Central memory CD8-positive, alpha-beta T cell (primary cell): Measurements from ENCODE around the gene SDC3.
"Not testable (repeated sequence)": the region's sequence is repeated elsewhere in the genome, so short reads cannot be mapped to it uniquely, and the experiment has no call there.

Source experiments
- ATAC-seq: fragments of 150-1000 bp; cut with Tn5 transposase; replicated peaks from 2 replicates; pipeline ENCODE4 v1.10.0; 2022; ENCODE audit warnings: mild to moderate bottlenecking, moderate FRiP score, moderate number of reproducible peaks; ENCODE audit not compliant: poor library complexity, severe bottlenecking; ENCODE audit errors: extremely low read depth
- DNase-seq, 2 donors: peaks; one replicate each; pipeline ENCODE4 v3.0.0; 2021; ENCODE audit warnings: low spot score in 2 of 2
- H3K27ac Mint-ChIP-seq: one replicate; pipeline ENCODE4 v1.8.0; 2022; ENCODE audit warnings: low read depth, mild to moderate bottlenecking, moderate library complexity, mixed read lengths
- H3K27me3 Mint-ChIP-seq: one replicate; pipeline ENCODE4 v1.8.0; 2022; ENCODE audit warnings: mixed read lengths
- H3K36me3 Mint-ChIP-seq: one replicate; pipeline ENCODE4 v1.8.0; 2022; ENCODE audit warnings: mild to moderate bottlenecking, moderate library complexity, mixed read lengths; ENCODE audit not compliant: insufficient read depth
- H3K4me1 Mint-ChIP-seq: one replicate; pipeline ENCODE4 v1.8.0; 2022; ENCODE audit warnings: mixed read lengths
- H3K4me3 Mint-ChIP-seq: one replicate; pipeline ENCODE4 v1.8.0; 2022; ENCODE audit warnings: mild to moderate bottlenecking, moderate library complexity, mixed read lengths
- H3K9me3 Mint-ChIP-seq: one replicate; pipeline ENCODE4 v1.8.0; 2022; ENCODE audit warnings: mixed read lengths

Gene SDC3

DNA sequence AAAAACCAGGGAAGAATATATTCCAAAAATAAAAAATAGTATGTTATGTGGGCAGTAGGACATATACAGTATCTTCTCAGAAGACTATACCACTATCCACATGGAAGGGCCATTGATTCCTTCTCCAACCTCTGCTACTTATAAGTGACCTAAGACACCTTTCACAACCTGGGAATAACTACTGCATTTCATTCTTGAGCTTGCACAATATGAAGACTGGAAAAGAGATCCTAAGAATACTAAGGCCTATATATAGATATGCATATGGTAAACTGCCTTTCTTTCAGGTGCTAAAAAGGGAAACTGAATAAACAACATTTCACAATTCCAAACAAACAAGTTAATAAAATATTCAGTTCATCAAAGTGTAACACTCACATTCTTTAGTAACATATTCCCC is 32.0 kb upstream of the SDC3 start:
- Mint-ChIP-seq H3K36me3 (peaks cover 68% of the 10 kb centered on the region), H3K9me3 (no peaks in the 10 kb centered on the region), H3K4me3 (no peak overlapping the region), H3K27me3 (no peaks in the 10 kb centered on the region), H3K4me1 (no peaks in the 10 kb centered on the region), H3K27ac (no peak overlapping the region)
- ATAC-seq (no peak), DNase-seq (no peak)

GRCh38 chr1:30936541-30937171 is 28.1 kb upstream of the SDC3 start:
- no peaks in the 10 kb centered on the region for H3K27me3 Mint-ChIP-seq
- H3K27ac Mint-ChIP-seq = no peak overlapping the region
- H3K9me3 Mint-ChIP-seq = no peaks in the 10 kb centered on the region
- ATAC-seq (no peak), DNase-seq (no peak)
- H3K36me3 Mint-ChIP-seq = peaks cover 63% of the 10 kb centered on the region
- no peak overlapping the region for H3K4me3 Mint-ChIP-seq
- H3K4me1 Mint-ChIP-seq = peaks cover 7% of the 10 kb centered on the region

DNA sequence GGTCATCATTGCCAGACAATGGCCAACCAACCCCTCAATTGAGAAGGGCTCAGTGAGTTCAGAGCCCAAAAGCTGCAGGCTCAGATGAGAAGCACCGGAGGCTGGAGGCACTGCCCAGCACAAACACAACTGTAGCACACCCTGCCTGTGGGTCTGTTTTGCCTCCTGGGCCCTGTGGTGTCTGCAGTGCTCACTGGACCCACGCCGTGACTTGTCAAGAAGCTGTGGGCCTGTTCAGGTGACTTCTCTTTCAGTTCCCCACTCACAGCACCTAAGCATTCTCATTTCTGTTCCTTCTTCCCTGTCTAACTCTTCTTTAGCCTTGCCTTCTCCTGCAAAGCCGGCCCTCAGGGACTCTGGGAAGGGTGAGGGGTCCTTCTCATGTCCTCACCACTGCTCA is 27.2 kb upstream of the SDC3 start:
- not testable (repeated sequence) for H3K4me3 Mint-ChIP-seq, ATAC-seq, H3K27me3 Mint-ChIP-seq, H3K9me3 Mint-ChIP-seq, H3K27ac Mint-ChIP-seq, DNase-seq, H3K4me1 Mint-ChIP-seq
- H3K36me3 Mint-ChIP-seq = peaks cover 61% of the 10 kb centered on the region

- H3K36me3 Mint-ChIP-seq = peaks cover 56% of the 10 kb centered on the region
- H3K27me3 Mint-ChIP-seq = no peaks in the 10 kb centered on the region
- DNase-seq = no peak
- no peak for ATAC-seq
- no peak overlapping the region for H3K4me3 Mint-ChIP-seq
- H3K27ac Mint-ChIP-seq = peak overlapping the region; percentile 13
- no peaks in the 10 kb centered on the region for H3K9me3 Mint-ChIP-seq
- peaks cover 9% of the 10 kb centered on the region for H3K4me1 Mint-ChIP-seq
Measured at GRCh38 chr1:30934613-30935012, 26.1 kb upstream of the SDC3 start.

DNA sequence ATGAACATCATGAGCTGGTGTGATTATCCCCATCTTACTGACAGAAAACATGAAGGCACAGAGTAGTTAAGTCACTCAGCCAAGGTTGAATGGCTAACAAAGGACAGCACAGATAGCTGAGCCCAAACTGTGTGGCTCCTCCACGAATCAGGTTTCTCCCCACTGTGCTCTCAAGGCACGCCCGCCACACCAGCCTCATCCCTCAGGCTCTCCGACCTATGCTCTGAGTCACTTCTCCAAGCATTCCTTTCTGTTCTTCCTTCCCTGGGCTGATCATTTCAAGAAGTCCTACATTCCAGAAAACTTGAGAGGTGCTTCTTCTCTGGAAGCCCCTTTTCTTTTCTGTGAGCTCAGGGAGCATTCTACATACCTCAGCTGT is 25.3 kb upstream of the SDC3 start:
- ATAC-seq (no peak), DNase-seq (no peak)
- peaks cover 16% of the 10 kb centered on the region for H3K4me1 Mint-ChIP-seq
- H3K27ac Mint-ChIP-seq = peak overlapping the region; percentile 22
- H3K9me3 Mint-ChIP-seq = no peaks in the 10 kb centered on the region
- H3K27me3 Mint-ChIP-seq = no peaks in the 10 kb centered on the region
- no peak overlapping the region for H3K4me3 Mint-ChIP-seq
- H3K36me3 Mint-ChIP-seq = peaks cover 52% of the 10 kb centered on the region

- Mint-ChIP-seq H3K36me3 (peaks cover 32% of the 10 kb centered on the region), H3K9me3 (no peaks in the 10 kb centered on the region), H3K4me3 (no peak overlapping the region), H3K4me1 (peaks cover 20% of the 10 kb centered on the region), H3K27ac (no peak overlapping the region), H3K27me3 (no peaks in the 10 kb centered on the region)
- DNase-seq (no peak), ATAC-seq (no peak)
Measured at GRCh38 chr1:30930631-30931173, 22.1 kb upstream of the SDC3 start.

- ATAC-seq = no peak
Measured at GRCh38 chr1:30929944-30930525, 21.5 kb upstream of the SDC3 start.

GRCh38 chr1:30929135-30929889 is 20.8 kb upstream of the SDC3 start:
- DNase-seq (peak in 1 of 2 donors; percentile 28), ATAC-seq (peak; percentile 97)
- H3K4me3 Mint-ChIP-seq = no peak overlapping the region
- no peaks in the 10 kb centered on the region for H3K27me3 Mint-ChIP-seq
- no peak overlapping the region for H3K27ac Mint-ChIP-seq
- H3K4me1 Mint-ChIP-seq = peaks cover 13% of the 10 kb centered on the region
- peaks cover 25% of the 10 kb centered on the region for H3K36me3 Mint-ChIP-seq
- no peaks in the 10 kb centered on the region for H3K9me3 Mint-ChIP-seq

More at GRCh38 chr1:30929944-30930525, 21.5 kb upstream of the SDC3 start:
- Mint-ChIP-seq H3K36me3 (peaks cover 31% of the 10 kb centered on the region), H3K9me3 (no peaks in the 10 kb centered on the region), H3K27me3 (no peaks in the 10 kb centered on the region), H3K4me3 (no peak overlapping the region), H3K4me1 (peaks cover 17% of the 10 kb centered on the region), H3K27ac (no peak overlapping the region)
- no peak for DNase-seq

DNA sequence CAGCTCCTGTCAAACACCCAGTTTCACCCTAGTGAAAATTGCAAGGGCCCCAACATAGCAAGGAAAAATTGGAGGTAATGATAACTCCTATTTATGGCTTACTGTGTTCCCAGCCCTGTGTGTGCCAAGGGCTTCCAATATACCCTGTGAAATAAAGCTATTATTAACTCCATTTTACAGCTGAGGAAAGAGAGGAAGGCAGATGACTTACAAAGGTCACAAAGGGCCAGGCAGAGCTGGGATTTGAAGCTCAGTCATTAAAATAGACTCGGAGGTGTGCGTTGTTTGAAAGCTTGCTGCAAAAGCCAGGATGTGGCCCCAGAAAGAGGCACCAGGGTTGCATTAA is 20.2 kb upstream of the SDC3 start:
- Mint-ChIP-seq H3K36me3 (peaks cover 20% of the 10 kb centered on the region), H3K27me3 (no peaks in the 10 kb centered on the region), H3K4me1 (peaks cover 13% of the 10 kb centered on the region), H3K4me3 (no peak overlapping the region), H3K9me3 (no peaks in the 10 kb centered on the region), H3K27ac (peak overlapping the region; percentile 51)
- no peak for DNase-seq
- no peak for ATAC-seq

- Mint-ChIP-seq H3K27ac (no peak overlapping the region), H3K9me3 (no peaks in the 10 kb centered on the region), H3K36me3 (peaks cover 17% of the 10 kb centered on the region), H3K4me3 (no peak overlapping the region), H3K27me3 (no peaks in the 10 kb centered on the region), H3K4me1 (peaks cover 13% of the 10 kb centered on the region)
- DNase-seq (no peak), ATAC-seq (no peak)
Measured at GRCh38 chr1:30928171-30928570, 19.6 kb upstream of the SDC3 start.

DNA sequence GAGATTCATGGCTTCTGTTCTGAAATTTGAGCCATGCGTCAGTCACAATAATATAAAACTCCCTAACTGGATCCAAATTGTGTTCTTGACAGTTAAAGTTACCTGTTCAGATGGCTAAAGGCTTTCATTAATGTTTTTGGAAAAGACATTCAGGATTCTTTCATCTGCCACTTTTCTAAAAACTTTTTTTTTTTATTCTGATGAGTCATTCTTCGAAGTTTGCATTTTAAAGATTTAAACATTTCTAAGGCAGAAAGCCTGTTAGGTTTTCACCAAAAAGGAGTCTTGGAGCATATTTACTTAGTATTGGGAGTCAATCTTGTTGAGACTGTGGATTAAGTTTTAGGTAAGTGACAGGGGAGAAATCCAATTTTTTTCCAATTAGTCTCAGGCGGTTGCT is 18.9 kb upstream of the SDC3 start:
- peaks cover 13% of the 10 kb centered on the region for H3K4me1 Mint-ChIP-seq
- no peak overlapping the region for H3K27ac Mint-ChIP-seq
- DNase-seq (no peak), ATAC-seq (no peak)
- peaks cover 11% of the 10 kb centered on the region for H3K36me3 Mint-ChIP-seq
- H3K4me3 Mint-ChIP-seq = no peak overlapping the region
- H3K9me3 Mint-ChIP-seq = no peaks in the 10 kb centered on the region
- H3K27me3 Mint-ChIP-seq = no peaks in the 10 kb centered on the region

DNA sequence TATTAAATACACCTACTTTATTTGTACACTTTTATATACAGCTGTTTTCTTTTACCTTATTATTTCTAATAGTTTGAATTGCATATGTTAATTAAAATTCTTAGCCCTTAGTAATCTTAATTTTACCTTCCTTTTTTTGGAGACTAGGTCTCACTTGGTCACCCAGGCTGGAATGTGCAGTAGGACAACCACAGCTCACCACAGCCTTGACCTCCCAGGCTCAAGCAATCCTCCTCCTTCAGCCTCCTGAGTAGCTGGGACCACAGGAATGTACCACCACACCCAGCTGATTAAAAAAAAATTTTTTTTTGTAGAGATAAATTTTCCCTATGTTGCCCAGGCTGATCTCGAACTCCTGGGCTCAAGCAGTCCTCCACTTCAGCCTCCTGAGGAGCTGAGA is 15.0 kb upstream of the SDC3 start:
- H3K4me1 Mint-ChIP-seq = peaks cover 2% of the 10 kb centered on the region
- no peaks in the 10 kb centered on the region for H3K9me3 Mint-ChIP-seq
- H3K27ac Mint-ChIP-seq = no peak overlapping the region
- no peaks in the 10 kb centered on the region for H3K27me3 Mint-ChIP-seq
- ATAC-seq (no peak), DNase-seq (no peak)
- no peak overlapping the region for H3K4me3 Mint-ChIP-seq
- no peaks in the 10 kb centered on the region for H3K36me3 Mint-ChIP-seq

- Mint-ChIP-seq H3K9me3 (no peaks in the 10 kb centered on the region), H3K36me3 (no peaks in the 10 kb centered on the region), H3K4me1 (no peaks in the 10 kb centered on the region), H3K27me3 (no peaks in the 10 kb centered on the region), H3K4me3 (no peak overlapping the region), H3K27ac (no peak overlapping the region)
- DNase-seq (no peak), ATAC-seq (no peak)
Measured at GRCh38 chr1:30920827-30921226, 12.3 kb upstream of the SDC3 start.
